ENCODE data around the gene CHD9NB. TPM values are rescaled to one million over a fixed set of nuclear protein-coding genes. Genes with fewer than 3 reads are reported as not detected.

The CHD9NB gene
- total and polyA plus RNA-seq, 9 of the 15 experiments (the other 6 are each of a cell fraction or from before 2014, with no cell fraction given), result 0.06 to 0.10 (median 0.07) TPM; not detected in 6

GRCh38 chr16:53052519-53053501, at the start of gene CHD9NB (continued):
- 0 out of 2 replicates have a peak, but pooled peaks have one; percentile 16 for TF ChIP-seq ZBTB40 (IDR thresholded peaks at IDR 0.05)
- TF ChIP-seq ZBTB40 (CRISPR knock-in tag; IDR thresholded peaks at IDR 0.05), result no peak
- no peak for TF ChIP-seq ZNF77 (CRISPR knock-in tag; IDR thresholded peaks at IDR 0.05)
- TF ChIP-seq ZNF407 (IDR thresholded peaks at IDR 0.05; ENCODE audit: low read depth), result peak; percentile 19; the same call in 1 of the 2 replicates
- no peak for TF ChIP-seq KDM2B (CRISPR knock-in tag; IDR thresholded peaks at IDR 0.05)
- TF ChIP-seq ZFPM2 (CRISPR knock-in tag; IDR thresholded peaks at IDR 0.05), result no peak

Data from K562 (cell line).